Endothelial cell of umbilical vein (primary cell): Measurements from ENCODE around the gene VPS41. TPM values are rescaled to one million over a fixed set of nuclear protein-coding genes. Genes with fewer than 3 reads are reported as not detected.

ENCODE experiments used
- BruUV-seq: library from RNA; stranded (reverse); fragments of 400-500 nt; replicated peaks from 2 replicates; lab custom pipeline; 2021; lab: Mats Ljungman, UMichigan
- CTCF ChIA-PET: fragments of 300-600, 350-600 bp; sonication (Branson Sonifier 250); formaldehyde crosslinking; loops from one replicate; lab custom pipeline; 2021; ENCODE audit warnings: antibody characterized with exemption, inconsistent platforms; lab: Charles Lee
- POLR2A ChIA-PET: fragments of 300-600, 350-600 bp; sonication (Branson Sonifier 250); formaldehyde crosslinking; loops from one replicate; lab custom pipeline; 2021; ENCODE audit warnings: antibody characterized with exemption, inconsistent platforms; lab: Charles Lee
- DNase-seq: peaks from one replicate; pipeline ENCODE4 v3.0.0-alpha.2; 2011; ENCODE audit warnings: low read depth, low spot score
- FAIRE-seq: peaks from 2 replicates; lab custom pipeline; 2011; peaks lifted over from hg19 to GRCh38; lab: Jason Lieb, UNC
- H2AFZ ChIP-seq: 2 replicates; pipeline ENCODE4 v1.6.0; 2012; ENCODE audit warnings: low read depth, low read length, control low read depth, inconsistent platforms
- H3K27ac ChIP-seq: 2 replicates; pipeline ENCODE4 v1.5.1; 2011; ENCODE audit warnings: low read depth, mild to moderate bottlenecking, control low read depth, low read length, moderate library complexity; ENCODE audit not compliant: insufficient read depth
- H3K27me3 ChIP-seq, 2 experiments: 2 replicates each; pipeline versions ENCODE4 v1.6.0 to v1.6.1; 2011; ENCODE audit warnings: low read length in 2 of 2, mixed read lengths in 1 of 2; ENCODE audit not compliant: control insufficient read depth in 2 of 2, insufficient read depth in 2 of 2
- H3K36me3 ChIP-seq, 2 experiments: 2 replicates in 1 of 2; 3 replicates in 1 of 2; pipeline ENCODE4 v1.5.1; 2011; ENCODE audit warnings: low read length in 2 of 2, mild to moderate bottlenecking in 1 of 2, moderate library complexity in 1 of 2; ENCODE audit not compliant: control insufficient read depth in 2 of 2, insufficient read depth in 2 of 2; ENCODE audit errors: extremely low read depth in 1 of 2
- H3K4me1 ChIP-seq: 3 replicates; pipeline ENCODE4 v1.5.1; 2011; ENCODE audit warnings: mild to moderate bottlenecking, low read length; ENCODE audit not compliant: control insufficient read depth, insufficient read depth; ENCODE audit errors: extremely low read depth
- H3K4me2 ChIP-seq: 2 replicates; pipeline ENCODE4 v1.6.1; 2011; ENCODE audit warnings: low read length, control low read depth, mixed read lengths; ENCODE audit not compliant: insufficient read depth
- H3K4me3 ChIP-seq, 3 experiments: fragments of 200-600 bp in 1 of 3; sonication (generic), shearing (Covaris generic) in 1 of 3; replicated peaks in 1 of 3; 2 replicates each; pipeline ENCODE4 v1.5.1; 2011 to 2016; ENCODE audit warnings: control low read depth in 3 of 3, low read length in 3 of 3, mild to moderate bottlenecking in 2 of 3, inconsistent platforms in 1 of 3, low read depth in 1 of 3, moderate library complexity in 1 of 3; ENCODE audit not compliant: insufficient read depth in 1 of 3
- H3K79me2 ChIP-seq: 2 replicates; pipeline ENCODE4 v1.6.0; 2012; ENCODE audit warnings: low read length, inconsistent platforms; ENCODE audit not compliant: control insufficient read depth, insufficient read depth
- H3K9ac ChIP-seq: replicated peaks from 2 replicates; pipeline ENCODE3; 2011; ENCODE audit warnings: low read length, control low read depth; ENCODE audit not compliant: insufficient read depth; ENCODE audit errors: extremely low read depth
- H3K9me1 ChIP-seq: replicated peaks from 3 replicates; pipeline ENCODE4 v1.6.0; 2011; ENCODE audit warnings: mild to moderate bottlenecking, low read length; ENCODE audit not compliant: control insufficient read depth, insufficient read depth; ENCODE audit errors: extremely low read depth
- H3K9me3 ChIP-seq: replicated peaks from 2 replicates; pipeline ENCODE4 v1.5.1; 2012; ENCODE audit warnings: low read length, inconsistent platforms; ENCODE audit not compliant: control insufficient read depth, insufficient read depth
- H4K20me1 ChIP-seq: replicated peaks from 2 replicates; pipeline ENCODE3; 2011; ENCODE audit warnings: mild to moderate bottlenecking, low read length; ENCODE audit not compliant: control insufficient read depth, insufficient read depth; ENCODE audit errors: extremely low read depth
- EZH2 ChIP-seq: IDR thresholded peaks from 2 replicates; pipeline ENCODE4 v1.6.1; 2012; ENCODE audit warnings: borderline replicate concordance, low read depth, mild to moderate bottlenecking, moderate library complexity, low read length, inconsistent platforms; ENCODE audit not compliant: severe bottlenecking
- FOS ChIP-seq: IDR thresholded peaks from 2 replicates; pipeline ENCODE4 v1.6.1; 2011; ENCODE audit warnings: mild to moderate bottlenecking, low read length, moderate library complexity, borderline replicate concordance; ENCODE audit not compliant: insufficient read depth
- GATA2 ChIP-seq: IDR thresholded peaks from 2 replicates; pipeline ENCODE4 v1.7.0; 2011; ENCODE audit warnings: low read depth, mild to moderate bottlenecking, moderate library complexity, mixed read lengths, low read length; ENCODE audit not compliant: insufficient read length, insufficient read depth
- JUN ChIP-seq: IDR thresholded peaks from 2 replicates; pipeline ENCODE4 v1.6.1; 2011; ENCODE audit warnings: borderline replicate concordance, low read depth; ENCODE audit not compliant: insufficient read length, insufficient read depth
- MYC ChIP-seq: IDR thresholded peaks from one replicate; pipeline ENCODE4 v1.6.1; 2011; ENCODE audit warnings: mild to moderate bottlenecking, low read depth, low read length
- POLR2A ChIP-seq: IDR thresholded peaks from 2 replicates; pipeline ENCODE4 v1.6.1; 2012; ENCODE audit warnings: low read depth, mild to moderate bottlenecking, control low read depth, low read length
- POLR2AphosphoS5 ChIP-seq: IDR thresholded peaks from 2 replicates; pipeline ENCODE4 v1.6.1; 2012; ENCODE audit warnings: low read depth, mild to moderate bottlenecking, control low read depth, low read length, moderate library complexity; ENCODE audit not compliant: insufficient read depth
- dilution Hi-C: fragments of 300-500 bp; cut with MboI; formaldehyde crosslinking; loops from one replicate; pipeline ENCODE4 v1.15.0; 2019; ENCODE audit warnings: low sequenced_read_pairs; ENCODE audit not compliant: extremely low pct_ligation_motif_present
- intact Hi-C: fragments of 100-400 bp; cut with micrococcal nuclease; formaldehyde crosslinking; loops from one replicate; pipeline ENCODE4 v1.10.0; 2022
- polyA plus RNA-seq, 4 experiments: library from polyadenylated mRNA; depleted of rRNA in 3 of 4; stranded (reverse) in 3 of 4; unstranded in 1 of 4; fragments of >200 nt; gene quantifications; 2 replicates each; pipeline versions ENCODE4 v1.2.1 to v1.2.3, GENCODE V29; 2011 to 2012; ENCODE audit warnings: missing spikeins in 1 of 4
- total RNA-seq: library from RNA; stranded (reverse); gene quantifications from 2 replicates; pipeline ENCODE4 v1.2.3, GENCODE V29; 2021
- TF ChIP-seq, protein P1 (sequence below): IDR thresholded peaks from 2 replicates; pipeline ENCODE4 v1.6.1; 2011; ENCODE audit not compliant: insufficient read depth, insufficient read length

The VPS41 gene
- total and polyA plus RNA-seq, 2 donors (not counting 3 experiments of a cell fraction or from before 2014, with no cell fraction given) = 14.3 to 79.8 TPM

DNA sequence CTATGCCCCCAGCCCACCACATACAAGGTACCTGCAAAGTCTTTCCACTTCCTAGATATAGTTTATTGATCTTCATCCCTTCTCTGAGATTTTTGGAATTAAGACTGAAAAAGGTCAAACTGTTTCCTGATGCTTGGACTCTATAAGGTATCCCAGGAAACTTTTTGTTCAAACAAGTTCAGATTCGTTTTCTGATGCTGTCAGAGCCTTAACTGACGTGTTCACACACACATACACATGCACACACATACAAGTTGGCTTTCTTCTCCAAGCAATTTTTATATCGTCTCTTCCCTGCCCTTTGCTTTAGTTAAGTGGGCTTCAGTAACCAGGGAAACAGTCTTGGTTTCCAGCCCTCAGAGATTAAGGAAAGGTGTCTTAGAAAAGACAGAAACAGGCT is 11.7 kb upstream of the VPS41 start:
- intact Hi-C loops (no loop called here), dilution Hi-C loops (no loop called here)
- Histone ChIP-seq H3K27me3 (no peaks in the 10 kb centered on the region), H3K4me3 (no peak overlapping the region), H3K9me3 (no peaks in the 10 kb centered on the region), H3K36me3 (no peaks in the 10 kb centered on the region), H3K79me2 (no peaks in the 10 kb centered on the region), H3K9me1 (no peaks in the 10 kb centered on the region), H3K9ac (no peak overlapping the region), H4K20me1 (no peaks in the 10 kb centered on the region), H3K4me1 (no peaks in the 10 kb centered on the region), H3K27ac (no peak overlapping the region), H3K4me2 (no peak overlapping the region), H2AFZ (no peak overlapping the region)
- POLR2A ChIA-PET = no interaction called here
- no TSS peak for BruUV-seq
- CTCF ChIA-PET = interaction anchor here (1.2 kb wide), 2 partner anchors 13 to 40 kb away, joined by 3 to 7 read pairs; no protein-coding TSS in a partner anchor
- TF ChIP-seq MYC (no peak), POLR2AphosphoS5 (no peak), GATA2 (no peak), POLR2A (no peak), JUN (no peak)
- DNase-seq (no peak), FAIRE-seq (no peak)

DNA sequence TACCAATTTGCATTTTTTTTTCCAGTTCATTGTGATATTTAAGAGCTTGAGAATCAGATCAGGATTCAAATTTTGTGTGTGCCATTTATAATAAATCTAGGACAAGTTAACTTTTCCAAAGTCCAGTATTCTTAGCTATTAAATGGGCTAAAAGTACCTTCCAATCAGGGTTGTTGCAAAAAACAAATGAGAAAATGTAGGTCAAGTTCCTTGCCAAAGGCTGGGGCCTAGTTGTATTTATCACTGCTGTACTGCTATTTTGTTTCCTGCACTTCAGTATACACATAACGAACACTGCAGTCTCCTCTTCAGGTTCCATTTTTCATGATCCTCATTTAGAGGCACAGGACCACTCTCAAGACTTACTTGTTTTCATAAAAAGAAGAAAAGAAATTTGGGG is 7.4 kb upstream of the VPS41 start:
- intact Hi-C loops = no loop called here
- H3K4me3 ChIP-seq = no peak overlapping the region
- POLR2A ChIA-PET = no interaction called here
- no TSS peak for BruUV-seq
- no peaks in the 10 kb centered on the region for H3K79me2 ChIP-seq
- no peaks in the 10 kb centered on the region for H3K9me3 ChIP-seq
- no peaks in the 10 kb centered on the region for H3K4me1 ChIP-seq
- TF ChIP-seq EZH2 (no peak), FOS (no peak), GATA2 (no peak), MYC (no peak), POLR2A (no peak), POLR2AphosphoS5 (no peak), JUN (no peak)
- TF ChIP-seq, protein P1, sequence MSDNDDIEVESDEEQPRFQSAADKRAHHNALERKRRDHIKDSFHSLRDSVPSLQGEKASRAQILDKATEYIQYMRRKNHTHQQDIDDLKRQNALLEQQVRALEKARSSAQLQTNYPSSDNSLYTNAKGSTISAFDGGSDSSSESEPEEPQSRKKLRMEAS = no peak
- no peaks in the 10 kb centered on the region for H4K20me1 ChIP-seq
- dilution Hi-C loops = no loop called here
- H3K36me3 ChIP-seq = no peaks in the 10 kb centered on the region
- H3K9me1 ChIP-seq = no peaks in the 10 kb centered on the region
- no peak for FAIRE-seq
- H3K4me2 ChIP-seq = no peak overlapping the region
- H3K27me3 ChIP-seq = peaks cover 3 to 6% of the 10 kb centered on the region in 2 experiments
- H2AFZ ChIP-seq = no peak overlapping the region
- H3K27ac ChIP-seq = no peak overlapping the region
- DNase-seq = no peak
- no peak overlapping the region for H3K9ac ChIP-seq
- CTCF ChIA-PET = interaction anchor here (0.7 to 1.2 kb wide), 2 partner anchors 9 to 648 kb away, joined by 3 read pairs; no protein-coding TSS in a partner anchor
